ENCODE measurements around the gene NAA35. TPM values are rescaled to one million over a fixed set of nuclear protein-coding genes. Genes with fewer than 3 reads are reported as not detected.

Gene NAA35
- total RNA-seq, 120 experiments from 2014 or later, result 23.8 to 40.6 (median 31.0) TPM

Other genes with a start within 250 kb of the NAA35 start
- gene AGTPBP1, start 199.2 kb upstream of the NAA35 start, total RNA-seq, result 100 to 1,000 TPM in 90 of 120 experiments, 10 to 100 TPM in 30; 69.0 to 186 (median 111) TPM
- 100 to 1,000 TPM in 20 of 120 experiments, 10 to 100 TPM in 100; 40.8 to 119 (median 89.8) TPM for gene GOLM1, start 158.4 kb downstream of the NAA35 start, total RNA-seq

Data from dorsolateral prefrontal cortex (tissue), 118 donors.